ENCODE measurements around the gene MTCL1.

- TF ChIP-seq TEAD4 (IDR thresholded peaks at IDR 0.05) (no peak), YY1 (IDR thresholded peaks at IDR 0.05; ENCODE audit: low read depth) (no peak), EP300 (IDR thresholded peaks at IDR 0.05; ENCODE audit: borderline replicate concordance) (no peak), CREB1 (IDR thresholded peaks at IDR 0.05; ENCODE audit: low read depth) (no peak), FOXM1 (IDR thresholded peaks at IDR 0.05; ENCODE audit: borderline replicate concordance, low read depth) (no peak), TAF1 (IDR thresholded peaks at IDR 0.05; ENCODE audit: low read depth) (no peak), RAD21 (IDR thresholded peaks at IDR 0.05; ENCODE audit: low read depth) (no peak), TCF12 (IDR thresholded peaks at IDR 0.05; ENCODE audit: low read depth) (no peak), REST (IDR thresholded peaks at IDR 0.05; ENCODE audit: low read depth) (no peak)
- TF ChIP-seq, protein P1, sequence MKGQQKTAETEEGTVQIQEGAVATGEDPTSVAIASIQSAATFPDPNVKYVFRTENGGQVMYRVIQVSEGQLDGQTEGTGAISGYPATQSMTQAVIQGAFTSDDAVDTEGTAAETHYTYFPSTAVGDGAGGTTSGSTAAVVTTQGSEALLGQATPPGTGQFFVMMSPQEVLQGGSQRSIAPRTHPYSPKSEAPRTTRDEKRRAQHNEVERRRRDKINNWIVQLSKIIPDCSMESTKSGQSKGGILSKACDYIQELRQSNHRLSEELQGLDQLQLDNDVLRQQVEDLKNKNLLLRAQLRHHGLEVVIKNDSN (IDR thresholded peaks at IDR 0.05) = no peak
- TF ChIP-seq, protein P2, sequence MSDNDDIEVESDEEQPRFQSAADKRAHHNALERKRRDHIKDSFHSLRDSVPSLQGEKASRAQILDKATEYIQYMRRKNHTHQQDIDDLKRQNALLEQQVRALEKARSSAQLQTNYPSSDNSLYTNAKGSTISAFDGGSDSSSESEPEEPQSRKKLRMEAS (IDR thresholded peaks at IDR 0.05) = no peak
Measured at GRCh38 chr18:8785855-8786482, 80.6 kb downstream of the MTCL1 start.

Measured in Ishikawa (cell line).